ENCODE data around the gene PAX7. TPM values are rescaled to one million over a fixed set of nuclear protein-coding genes. Genes with fewer than 3 reads are reported as not detected.

PAX7 gene
- polyA plus RNA-seq, 1 of the 3 experiments (the other 2 are of a cell fraction), result not detected

DNA sequence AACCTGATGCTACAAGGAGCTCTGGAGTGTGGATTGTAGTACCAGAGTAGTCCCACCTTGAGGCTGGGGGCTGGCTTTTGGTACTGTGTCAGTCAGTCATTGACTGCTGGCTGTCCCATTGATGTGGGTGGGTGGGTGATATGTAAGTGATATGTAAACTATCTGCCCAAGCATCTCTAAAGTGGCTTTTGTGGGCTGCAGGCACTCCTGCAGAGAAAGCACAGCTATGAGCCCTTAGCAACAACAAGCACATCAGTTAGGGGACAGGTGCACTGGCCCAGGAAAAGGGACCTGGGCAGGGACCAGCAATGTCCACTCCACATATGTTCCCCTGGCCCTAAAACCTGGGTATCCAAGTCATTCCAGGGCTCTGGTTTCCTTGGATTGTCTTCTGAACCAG is 118.9 kb downstream of the PAX7 start:
- Histone ChIP-seq H3K9me2 (no peaks in the 10 kb centered on the region), H3K9ac (no peak overlapping the region), H3K4me3 (ENCODE audit: low read depth in 2 of 2, low read length in 1 of 2) (no peak overlapping the region), H3K4me1 (ENCODE audit: control insufficient read depth in 1 of 2, insufficient read depth in 2 of 2, low read depth in 1 of 2, low read length in 1 of 2) (no peaks in the 10 kb centered on the region), H3K79me2 (ENCODE audit: insufficient read depth) (no peaks in the 10 kb centered on the region), H3F3A (replicated peaks; ENCODE audit: insufficient read depth) (no peaks in the 10 kb centered on the region), H2AFZ (ENCODE audit: low read depth) (no peak overlapping the region), H3K27me3 (ENCODE audit: insufficient read depth) (no peaks in the 10 kb centered on the region), H3K4me2 (no peak overlapping the region), H3K9me3 (no peaks in the 10 kb centered on the region), H4K20me1 (ENCODE audit: insufficient read depth) (no peaks in the 10 kb centered on the region), H3K27ac (ENCODE audit: low read depth in 2 of 2, low read length in 1 of 2) (no peak overlapping the region), H3K36me3 (replicated peaks in 1 of 2; ENCODE audit: control insufficient read depth in 1 of 2, insufficient read depth in 2 of 2, low read length in 1 of 2) (no peaks in the 10 kb centered on the region)
- TF ChIP-seq NRF1 (IDR thresholded peaks at IDR 0.05; ENCODE audit: low read depth, low read length), result no peak
- no peak for DNase-seq
- POLR2A ChIA-PET, result no interaction called here
- CTCF ChIA-PET, result interaction anchor here (0.9 to 1.9 kb wide), 2 partner anchors 25 to 152 kb away, joined by 3 to 8 read pairs; no protein-coding TSS in a partner anchor

- Histone ChIP-seq H3K4me2 (no peak overlapping the region), H3K4me1 (ENCODE audit: control insufficient read depth in 1 of 2, insufficient read depth in 2 of 2, low read depth in 1 of 2, low read length in 1 of 2) (no peaks in the 10 kb centered on the region), H4K20me1 (ENCODE audit: insufficient read depth) (no peaks in the 10 kb centered on the region), H3K27ac (ENCODE audit: low read depth in 2 of 2, low read length in 1 of 2) (no peak overlapping the region), H3K27me3 (ENCODE audit: insufficient read depth) (no peaks in the 10 kb centered on the region), H3F3A (replicated peaks; ENCODE audit: insufficient read depth) (no peaks in the 10 kb centered on the region), H3K36me3 (replicated peaks in 1 of 2; ENCODE audit: control insufficient read depth in 1 of 2, insufficient read depth in 2 of 2, low read length in 1 of 2) (no peaks in the 10 kb centered on the region), H3K4me3 (ENCODE audit: low read depth in 2 of 2, low read length in 1 of 2) (no peak overlapping the region), H2AFZ (ENCODE audit: low read depth) (no peak overlapping the region), H3K79me2 (ENCODE audit: insufficient read depth) (no peaks in the 10 kb centered on the region), H3K9ac (no peak overlapping the region), H3K9me2 (no peaks in the 10 kb centered on the region), H3K9me3 (no peaks in the 10 kb centered on the region)
- ChIA-PET CTCF (interaction anchor here (0.9 to 1.9 kb wide), 5 partner anchors 26 to 153 kb away, joined by 3 to 8 read pairs (median 3); no protein-coding TSS in a partner anchor), POLR2A (no interaction called here)
- no peak for TF ChIP-seq MEF2A (IDR thresholded peaks at IDR 0.05; ENCODE audit: borderline replicate concordance, low read depth)
- no peak for TF ChIP-seq NRF1 (IDR thresholded peaks at IDR 0.05; ENCODE audit: low read depth, low read length)
- TF ChIP-seq FOSL2 (IDR thresholded peaks at IDR 0.05; ENCODE audit: borderline replicate concordance, low read depth), result no peak
- no peak for TF ChIP-seq CHD2 (IDR thresholded peaks at IDR 0.05; ENCODE audit: low read length, partially characterized antibody)
- TF ChIP-seq MXI1 (IDR thresholded peaks at IDR 0.05; ENCODE audit: low read depth, low read length), result no peak
- TF ChIP-seq JUND (IDR thresholded peaks at IDR 0.05), result no peak
- no peak for TF ChIP-seq YY1 (IDR thresholded peaks at IDR 0.05; ENCODE audit: low read depth)
- no peak for TF ChIP-seq RCOR1 (IDR thresholded peaks at IDR 0.05; ENCODE audit: low read length)
- TF ChIP-seq, protein P1, sequence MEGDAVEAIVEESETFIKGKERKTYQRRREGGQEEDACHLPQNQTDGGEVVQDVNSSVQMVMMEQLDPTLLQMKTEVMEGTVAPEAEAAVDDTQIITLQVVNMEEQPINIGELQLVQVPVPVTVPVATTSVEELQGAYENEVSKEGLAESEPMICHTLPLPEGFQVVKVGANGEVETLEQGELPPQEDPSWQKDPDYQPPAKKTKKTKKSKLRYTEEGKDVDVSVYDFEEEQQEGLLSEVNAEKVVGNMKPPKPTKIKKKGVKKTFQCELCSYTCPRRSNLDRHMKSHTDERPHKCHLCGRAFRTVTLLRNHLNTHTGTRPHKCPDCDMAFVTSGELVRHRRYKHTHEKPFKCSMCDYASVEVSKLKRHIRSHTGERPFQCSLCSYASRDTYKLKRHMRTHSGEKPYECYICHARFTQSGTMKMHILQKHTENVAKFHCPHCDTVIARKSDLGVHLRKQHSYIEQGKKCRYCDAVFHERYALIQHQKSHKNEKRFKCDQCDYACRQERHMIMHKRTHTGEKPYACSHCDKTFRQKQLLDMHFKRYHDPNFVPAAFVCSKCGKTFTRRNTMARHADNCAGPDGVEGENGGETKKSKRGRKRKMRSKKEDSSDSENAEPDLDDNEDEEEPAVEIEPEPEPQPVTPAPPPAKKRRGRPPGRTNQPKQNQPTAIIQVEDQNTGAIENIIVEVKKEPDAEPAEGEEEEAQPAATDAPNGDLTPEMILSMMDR (IDR thresholded peaks at IDR 0.05), result no peak
- TF ChIP-seq, protein P2, sequence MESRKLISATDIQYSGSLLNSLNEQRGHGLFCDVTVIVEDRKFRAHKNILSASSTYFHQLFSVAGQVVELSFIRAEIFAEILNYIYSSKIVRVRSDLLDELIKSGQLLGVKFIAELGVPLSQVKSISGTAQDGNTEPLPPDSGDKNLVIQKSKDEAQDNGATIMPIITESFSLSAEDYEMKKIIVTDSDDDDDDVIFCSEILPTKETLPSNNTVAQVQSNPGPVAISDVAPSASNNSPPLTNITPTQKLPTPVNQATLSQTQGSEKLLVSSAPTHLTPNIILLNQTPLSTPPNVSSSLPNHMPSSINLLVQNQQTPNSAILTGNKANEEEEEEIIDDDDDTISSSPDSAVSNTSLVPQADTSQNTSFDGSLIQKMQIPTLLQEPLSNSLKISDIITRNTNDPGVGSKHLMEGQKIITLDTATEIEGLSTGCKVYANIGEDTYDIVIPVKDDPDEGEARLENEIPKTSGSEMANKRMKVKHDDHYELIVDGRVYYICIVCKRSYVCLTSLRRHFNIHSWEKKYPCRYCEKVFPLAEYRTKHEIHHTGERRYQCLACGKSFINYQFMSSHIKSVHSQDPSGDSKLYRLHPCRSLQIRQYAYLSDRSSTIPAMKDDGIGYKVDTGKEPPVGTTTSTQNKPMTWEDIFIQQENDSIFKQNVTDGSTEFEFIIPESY (IDR thresholded peaks at IDR 0.05; ENCODE audit: borderline replicate concordance, low read depth), result no peak
- TF ChIP-seq TAF1 (IDR thresholded peaks at IDR 0.05; ENCODE audit: borderline replicate concordance, low read depth, low read length), result no peak
- no peak for TF ChIP-seq USF2 (IDR thresholded peaks at IDR 0.05; ENCODE audit: borderline replicate concordance, low read depth, low read length)
- TF ChIP-seq POLR2AphosphoS5 (IDR thresholded peaks at IDR 0.05; ENCODE audit: low read depth, low read length), result no peak
- no peak for TF ChIP-seq TEAD4 (IDR thresholded peaks at IDR 0.05; ENCODE audit: borderline replicate concordance, insufficient read depth)
- TF ChIP-seq FOXM1 (IDR thresholded peaks at IDR 0.05; ENCODE audit: low read depth), result no peak
- TF ChIP-seq RAD21 (IDR thresholded peaks at IDR 0.05; ENCODE audit: low read length), result no peak
- no peak for TF ChIP-seq PBX3 (IDR thresholded peaks at IDR 0.05)
- WGBS (ENCODE audit: low lambda C conversion rate), result 22% methylated on average over 2 of the region's 2 CpGs
- DNase-seq, result no peak
These were observed 120.0 kb downstream of the PAX7 start for GRCh38 chr1:18750600-18750999.

All from SK-N-SH (cell line).